ENCODE data around the gene DAPP1.

- no peak for TF ChIP-seq CTCF (IDR thresholded peaks at IDR 0.05)
- no peak for TF ChIP-seq EP300 (IDR thresholded peaks at IDR 0.05)
- TF ChIP-seq POLR2A (IDR thresholded peaks at IDR 0.05) = no peak
These were observed 31.8 kb upstream of the DAPP1 start for GRCh38 chr4:99784842-99785241.
